Liver (tissue), 9 donors: ENCODE results near the gene ENTPD3. TPM values are rescaled to one million over a fixed set of nuclear protein-coding genes. Genes with fewer than 3 reads are reported as not detected.

Source experiments
- DNase-seq: peaks from one replicate; pipeline ENCODE4 v3.0.0-alpha.2; 2017; ENCODE audit warnings: low spot score
- H3K27ac ChIP-seq, 2 donors: one replicate each; pipeline ENCODE4 v1.7.0; 2013; ENCODE audit warnings: inconsistent platforms in 2 of 2, low read length in 2 of 2, control low read depth in 1 of 2, low read depth in 1 of 2, mild to moderate bottlenecking in 1 of 2
- H3K27me3 ChIP-seq, 4 donors: one replicate each; pipeline versions ENCODE4 v1.6.1 to v1.7.0; 2013; ENCODE audit warnings: low read length in 3 of 4, inconsistent platforms in 1 of 4, mild to moderate bottlenecking in 1 of 4, moderate library complexity in 1 of 4; ENCODE audit not compliant: control insufficient read depth in 4 of 4, insufficient read depth in 4 of 4
- H3K36me3 ChIP-seq, 4 donors: one replicate each; pipeline versions ENCODE4 v1.6.1 to v1.7.0; 2013; ENCODE audit warnings: low read length in 3 of 4, mild to moderate bottlenecking in 3 of 4, low read depth in 1 of 4, moderate library complexity in 1 of 4; ENCODE audit not compliant: control insufficient read depth in 4 of 4, insufficient read depth in 3 of 4
- H3K4me1 ChIP-seq, 4 donors: one replicate each; pipeline versions ENCODE4 v1.6.1 to v1.7.0; 2013; ENCODE audit warnings: low read length in 3 of 4, mild to moderate bottlenecking in 3 of 4, moderate library complexity in 1 of 4; ENCODE audit not compliant: control insufficient read depth in 4 of 4, insufficient read depth in 4 of 4
- H3K4me3 ChIP-seq, 3 donors: one replicate each; pipeline versions ENCODE4 v1.6.1 to v1.7.0; 2013; ENCODE audit warnings: low read length in 3 of 3, control low read depth in 1 of 3, low read depth in 1 of 3, mild to moderate bottlenecking in 1 of 3
- H3K9ac ChIP-seq, 2 donors: one replicate each; pipeline ENCODE4 v1.7.0; 2013; ENCODE audit warnings: low read length in 2 of 2, mild to moderate bottlenecking in 2 of 2, moderate library complexity in 2 of 2, control low read depth in 1 of 2, low read depth in 1 of 2
- H3K9me3 ChIP-seq, 4 donors: one replicate each; pipeline versions ENCODE4 v1.6.1 to v1.7.0; 2013; ENCODE audit warnings: low read length in 3 of 4; ENCODE audit not compliant: control insufficient read depth in 4 of 4
- EGR1 ChIP-seq, 2 donors: IDR thresholded peaks; 2 replicates each; pipeline ENCODE4 v1.6.1; 2016 to 2018; ENCODE audit warnings: antibody characterized with exemption in 2 of 2, low read depth in 2 of 2
- FOXA1 ChIP-seq: IDR thresholded peaks from 2 replicates; pipeline ENCODE4 v1.6.1; 2016; ENCODE audit warnings: antibody characterized with exemption
- GABPA ChIP-seq, 2 donors: IDR thresholded peaks in 1 of 2; conservative IDR thresholded peaks in 1 of 2; 2 replicates each; pipeline ENCODE4 v1.6.1; 2016; ENCODE audit warnings: antibody characterized with exemption in 2 of 2, mild to moderate bottlenecking in 1 of 2, moderate library complexity in 1 of 2
- HNF4A ChIP-seq, 2 donors: conservative IDR thresholded peaks; 2 replicates each; pipeline ENCODE4 v1.6.1; 2016; ENCODE audit warnings: antibody characterized with exemption in 2 of 2, mild to moderate bottlenecking in 2 of 2
- HNF4G ChIP-seq: IDR thresholded peaks from 2 replicates; pipeline ENCODE4 v1.6.1; 2016; ENCODE audit warnings: antibody characterized with exemption
- JUND ChIP-seq, 2 donors: IDR thresholded peaks; 2 replicates each; pipeline ENCODE4 v1.6.1; 2016; ENCODE audit warnings: antibody characterized with exemption in 2 of 2
- NR2F2 ChIP-seq: IDR thresholded peaks from 2 replicates; pipeline ENCODE4 v1.6.1; 2016; ENCODE audit warnings: antibody characterized with exemption
- RAD21 ChIP-seq, 2 donors: IDR thresholded peaks; 2 replicates each; pipeline ENCODE4 v1.6.1; 2016; ENCODE audit warnings: antibody characterized with exemption in 2 of 2, mild to moderate bottlenecking in 2 of 2
- RXRA ChIP-seq, 2 donors: IDR thresholded peaks; 2 replicates each; pipeline ENCODE4 v1.6.1; 2017 to 2018; ENCODE audit warnings: antibody characterized with exemption in 2 of 2, mild to moderate bottlenecking in 1 of 2
- SP1 ChIP-seq: IDR thresholded peaks from 2 replicates; pipeline ENCODE4 v1.6.1; 2018; ENCODE audit warnings: antibody characterized with exemption, mild to moderate bottlenecking
- TAF1 ChIP-seq: conservative IDR thresholded peaks from 2 replicates; pipeline ENCODE4 v1.6.1; 2016; ENCODE audit warnings: antibody characterized with exemption, mild to moderate bottlenecking
- YY1 ChIP-seq: IDR thresholded peaks from 2 replicates; pipeline ENCODE4 v1.6.1; 2016; ENCODE audit warnings: antibody characterized with exemption, mild to moderate bottlenecking
- WGBS: extraction: QIAGEN DNeasy Blood & Tissue Kit; methylation state at CpG from one replicate; pipeline ENCODE4 v1.1.7; 2013; 5-methylcytosine and 5-hydroxymethylcytosine counted together
- polyA plus RNA-seq, 2 donors: library from polyadenylated mRNA; stranded (reverse) in 1 of 2; unstranded in 1 of 2; fragments of 200-250 nt in 1 of 2; fragments of >200 nt in 1 of 2; fragmentation: Nextera tagmentation in 1 of 2; extraction: Ambion mirVana in 1 of 2; gene quantifications; one replicate each; pipeline versions ENCODE4 v1.2.1 to v1.2.3, GENCODE V29; 2013 to 2015
- total RNA-seq, 2 donors: library from RNA; depleted of rRNA; stranded (reverse); fragments of >200 nt; gene quantifications; one replicate each; pipeline ENCODE4 v1.2.3, GENCODE V29; 2014
- TF ChIP-seq, protein P1 (sequence below): IDR thresholded peaks from 2 replicates; pipeline ENCODE4 v1.6.1; 2016; ENCODE audit warnings: antibody characterized with exemption
- TF ChIP-seq, protein P2 (sequence below): IDR thresholded peaks from 2 replicates; pipeline ENCODE4 v1.6.1; 2016; ENCODE audit warnings: antibody characterized with exemption
- TF ChIP-seq, protein P3 (sequence below): fragments of 150-350 bp; IDR thresholded peaks from 2 replicates; pipeline ENCODE4 v1.5.1; 2017; ENCODE audit warnings: improper control_type of control experiment, low read depth, low read length; ENCODE audit not compliant: missing input control
- TF ChIP-seq, protein P4 (sequence below): IDR thresholded peaks from 2 replicates; pipeline ENCODE4 v1.6.1; 2016; ENCODE audit warnings: antibody characterized with exemption
- TF ChIP-seq, protein P5 (sequence below): IDR thresholded peaks from 2 replicates; pipeline ENCODE4 v1.6.1; 2016; ENCODE audit warnings: antibody characterized with exemption, mild to moderate bottlenecking
- donor health status: healthy.
- donor health status: healthy.
- donor health status: healthy.
- donor health status: healthy.
- donor health status: healthy.

Gene ENTPD3
- total and polyA plus RNA-seq, 4 donors = 0.08 TPM; not detected in 3

DNA sequence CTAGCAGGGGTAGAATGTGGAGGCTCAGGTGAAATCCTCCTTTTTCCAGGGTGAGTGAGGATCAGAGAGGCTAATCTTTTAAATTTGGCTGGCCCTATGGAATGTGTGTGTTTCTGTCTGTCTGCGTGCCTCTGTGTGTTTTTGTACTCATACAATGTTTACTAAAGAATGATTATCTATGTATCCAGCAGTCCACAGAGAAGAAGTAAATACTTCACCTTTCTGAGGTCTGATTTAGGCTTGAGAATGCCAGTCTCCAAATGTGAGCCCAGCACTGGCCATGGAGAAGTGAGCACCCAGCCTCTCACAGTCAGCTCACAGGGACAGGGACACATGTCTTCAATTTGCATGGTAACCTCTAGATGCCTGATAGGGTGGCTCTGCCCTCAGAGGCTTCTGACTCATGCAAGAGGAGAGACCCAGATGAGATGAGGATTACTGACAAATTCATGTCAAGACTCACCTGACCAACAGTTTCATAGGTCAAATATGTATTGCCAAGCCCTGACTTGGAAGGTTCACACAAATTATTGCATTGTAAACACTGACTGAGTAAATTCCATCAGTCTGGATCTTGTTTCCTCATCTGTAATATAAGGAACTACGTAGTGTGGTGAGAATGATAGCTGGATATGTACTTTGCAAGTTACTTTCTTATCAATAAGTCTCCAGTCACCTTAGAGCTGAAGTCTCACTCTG lies 31.0 kb downstream of the ENTPD3 start:
- DNase-seq = no peak
- whole genome bisulfite sequencing = 87% methylated on average over 2 of the region's 2 CpGs
- Histone ChIP-seq H3K9me3 (no peaks in the 10 kb centered on the region), H3K4me1 (no peaks in the 10 kb centered on the region), H3K36me3 (no peaks in the 10 kb centered on the region), H3K9ac (no peak overlapping the region), H3K27ac (no peak overlapping the region), H3K27me3 (no peaks in the 10 kb centered on the region), H3K4me3 (no peak overlapping the region)
- no peak for TF ChIP-seq GABPA (IDR thresholded peaks at IDR 0.05 in 1 of 2, conservative IDR thresholded peaks at IDR 0.05 in 1 of 2)
- TF ChIP-seq, protein P1, sequence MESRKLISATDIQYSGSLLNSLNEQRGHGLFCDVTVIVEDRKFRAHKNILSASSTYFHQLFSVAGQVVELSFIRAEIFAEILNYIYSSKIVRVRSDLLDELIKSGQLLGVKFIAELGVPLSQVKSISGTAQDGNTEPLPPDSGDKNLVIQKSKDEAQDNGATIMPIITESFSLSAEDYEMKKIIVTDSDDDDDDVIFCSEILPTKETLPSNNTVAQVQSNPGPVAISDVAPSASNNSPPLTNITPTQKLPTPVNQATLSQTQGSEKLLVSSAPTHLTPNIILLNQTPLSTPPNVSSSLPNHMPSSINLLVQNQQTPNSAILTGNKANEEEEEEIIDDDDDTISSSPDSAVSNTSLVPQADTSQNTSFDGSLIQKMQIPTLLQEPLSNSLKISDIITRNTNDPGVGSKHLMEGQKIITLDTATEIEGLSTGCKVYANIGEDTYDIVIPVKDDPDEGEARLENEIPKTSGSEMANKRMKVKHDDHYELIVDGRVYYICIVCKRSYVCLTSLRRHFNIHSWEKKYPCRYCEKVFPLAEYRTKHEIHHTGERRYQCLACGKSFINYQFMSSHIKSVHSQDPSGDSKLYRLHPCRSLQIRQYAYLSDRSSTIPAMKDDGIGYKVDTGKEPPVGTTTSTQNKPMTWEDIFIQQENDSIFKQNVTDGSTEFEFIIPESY = no peak
- TF ChIP-seq RXRA (IDR thresholded peaks at IDR 0.05) = no peak
- TF ChIP-seq, protein P2, sequence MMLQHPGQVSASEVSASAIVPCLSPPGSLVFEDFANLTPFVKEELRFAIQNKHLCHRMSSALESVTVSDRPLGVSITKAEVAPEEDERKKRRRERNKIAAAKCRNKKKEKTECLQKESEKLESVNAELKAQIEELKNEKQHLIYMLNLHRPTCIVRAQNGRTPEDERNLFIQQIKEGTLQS = no peak
- no peak for TF ChIP-seq JUND (IDR thresholded peaks at IDR 0.05)
- TF ChIP-seq, protein P3, sequence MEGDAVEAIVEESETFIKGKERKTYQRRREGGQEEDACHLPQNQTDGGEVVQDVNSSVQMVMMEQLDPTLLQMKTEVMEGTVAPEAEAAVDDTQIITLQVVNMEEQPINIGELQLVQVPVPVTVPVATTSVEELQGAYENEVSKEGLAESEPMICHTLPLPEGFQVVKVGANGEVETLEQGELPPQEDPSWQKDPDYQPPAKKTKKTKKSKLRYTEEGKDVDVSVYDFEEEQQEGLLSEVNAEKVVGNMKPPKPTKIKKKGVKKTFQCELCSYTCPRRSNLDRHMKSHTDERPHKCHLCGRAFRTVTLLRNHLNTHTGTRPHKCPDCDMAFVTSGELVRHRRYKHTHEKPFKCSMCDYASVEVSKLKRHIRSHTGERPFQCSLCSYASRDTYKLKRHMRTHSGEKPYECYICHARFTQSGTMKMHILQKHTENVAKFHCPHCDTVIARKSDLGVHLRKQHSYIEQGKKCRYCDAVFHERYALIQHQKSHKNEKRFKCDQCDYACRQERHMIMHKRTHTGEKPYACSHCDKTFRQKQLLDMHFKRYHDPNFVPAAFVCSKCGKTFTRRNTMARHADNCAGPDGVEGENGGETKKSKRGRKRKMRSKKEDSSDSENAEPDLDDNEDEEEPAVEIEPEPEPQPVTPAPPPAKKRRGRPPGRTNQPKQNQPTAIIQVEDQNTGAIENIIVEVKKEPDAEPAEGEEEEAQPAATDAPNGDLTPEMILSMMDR = no peak
- TF ChIP-seq TAF1 = no peak
- no peak for TF ChIP-seq NR2F2
- TF ChIP-seq, protein P4, sequence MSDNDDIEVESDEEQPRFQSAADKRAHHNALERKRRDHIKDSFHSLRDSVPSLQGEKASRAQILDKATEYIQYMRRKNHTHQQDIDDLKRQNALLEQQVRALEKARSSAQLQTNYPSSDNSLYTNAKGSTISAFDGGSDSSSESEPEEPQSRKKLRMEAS = no peak
- no peak for TF ChIP-seq SP1
- TF ChIP-seq FOXA1 = no peak
- TF ChIP-seq RAD21 (IDR thresholded peaks at IDR 0.05) = no peak
- TF ChIP-seq YY1 = no peak

DNA sequence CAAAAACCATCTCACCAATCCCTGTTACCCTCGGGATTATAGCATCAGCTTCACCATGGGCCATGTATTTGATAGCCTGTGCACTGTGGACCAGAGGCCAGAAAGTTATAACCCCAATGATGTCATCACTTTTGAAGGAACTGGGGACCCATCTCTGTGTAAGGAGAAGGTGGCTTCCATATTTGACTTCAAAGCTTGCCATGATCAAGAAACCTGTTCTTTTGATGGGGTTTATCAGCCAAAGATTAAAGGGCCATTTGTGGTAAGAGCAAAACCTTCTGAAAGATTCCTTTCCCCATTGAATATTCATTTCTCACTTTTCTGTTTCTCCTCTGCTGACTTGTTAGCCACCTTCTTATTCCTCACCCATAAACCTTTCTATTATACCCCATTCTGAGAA lies 35.9 kb downstream of the ENTPD3 start:
- Histone ChIP-seq H3K9me3 (no peaks in the 10 kb centered on the region), H3K4me3 (no peak overlapping the region)

More for the DNA sequence above, 35.9 kb downstream of the ENTPD3 start:
- Histone ChIP-seq H3K27me3 (no peaks in the 10 kb centered on the region), H3K27ac (no peak overlapping the region), H3K4me1 (no peaks in the 10 kb centered on the region), H3K9ac (no peak overlapping the region), H3K36me3 (no peaks in the 10 kb centered on the region)
- TF ChIP-seq EGR1 (IDR thresholded peaks at IDR 0.05; ENCODE audit: low read depth in 2 of 2) = no peak
- no peak for TF ChIP-seq FOXA1
- TF ChIP-seq GABPA (IDR thresholded peaks at IDR 0.05 in 1 of 2, conservative IDR thresholded peaks at IDR 0.05 in 1 of 2) = no peak
- TF ChIP-seq, protein P5, sequence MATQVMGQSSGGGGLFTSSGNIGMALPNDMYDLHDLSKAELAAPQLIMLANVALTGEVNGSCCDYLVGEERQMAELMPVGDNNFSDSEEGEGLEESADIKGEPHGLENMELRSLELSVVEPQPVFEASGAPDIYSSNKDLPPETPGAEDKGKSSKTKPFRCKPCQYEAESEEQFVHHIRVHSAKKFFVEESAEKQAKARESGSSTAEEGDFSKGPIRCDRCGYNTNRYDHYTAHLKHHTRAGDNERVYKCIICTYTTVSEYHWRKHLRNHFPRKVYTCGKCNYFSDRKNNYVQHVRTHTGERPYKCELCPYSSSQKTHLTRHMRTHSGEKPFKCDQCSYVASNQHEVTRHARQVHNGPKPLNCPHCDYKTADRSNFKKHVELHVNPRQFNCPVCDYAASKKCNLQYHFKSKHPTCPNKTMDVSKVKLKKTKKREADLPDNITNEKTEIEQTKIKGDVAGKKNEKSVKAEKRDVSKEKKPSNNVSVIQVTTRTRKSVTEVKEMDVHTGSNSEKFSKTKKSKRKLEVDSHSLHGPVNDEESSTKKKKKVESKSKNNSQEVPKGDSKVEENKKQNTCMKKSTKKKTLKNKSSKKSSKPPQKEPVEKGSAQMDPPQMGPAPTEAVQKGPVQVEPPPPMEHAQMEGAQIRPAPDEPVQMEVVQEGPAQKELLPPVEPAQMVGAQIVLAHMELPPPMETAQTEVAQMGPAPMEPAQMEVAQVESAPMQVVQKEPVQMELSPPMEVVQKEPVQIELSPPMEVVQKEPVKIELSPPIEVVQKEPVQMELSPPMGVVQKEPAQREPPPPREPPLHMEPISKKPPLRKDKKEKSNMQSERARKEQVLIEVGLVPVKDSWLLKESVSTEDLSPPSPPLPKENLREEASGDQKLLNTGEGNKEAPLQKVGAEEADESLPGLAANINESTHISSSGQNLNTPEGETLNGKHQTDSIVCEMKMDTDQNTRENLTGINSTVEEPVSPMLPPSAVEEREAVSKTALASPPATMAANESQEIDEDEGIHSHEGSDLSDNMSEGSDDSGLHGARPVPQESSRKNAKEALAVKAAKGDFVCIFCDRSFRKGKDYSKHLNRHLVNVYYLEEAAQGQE = no peak
- TF ChIP-seq, protein P4 = no peak
- no peak for TF ChIP-seq RXRA (IDR thresholded peaks at IDR 0.05)
- TF ChIP-seq HNF4A (conservative IDR thresholded peaks at IDR 0.05) = no peak
- TF ChIP-seq, protein P2 = no peak
- TF ChIP-seq HNF4G = no peak
- TF ChIP-seq YY1 = no peak
- no peak for TF ChIP-seq JUND (IDR thresholded peaks at IDR 0.05)
- TF ChIP-seq, protein P1 = no peak
- TF ChIP-seq TAF1 = no peak
- WGBS = 81% methylated on average over 1 of the region's 1 CpG
- DNase-seq = no peak
